GM10266 (cell line): Measurements from ENCODE around the gene CRKL.
"Not testable (repeated sequence)": the region's sequence is repeated elsewhere in the genome, so short reads cannot be mapped to it uniquely, and the experiment has no call there.

Experiments used
- DNase-seq: peaks from one replicate; pipeline ENCODE4 v3.0.0; 2012; ENCODE audit errors: extremely low spot score
- TF ChIP-seq, protein P1 (sequence below): IDR thresholded peaks from 2 replicates; pipeline ENCODE4 v1.5.1; 2012; ENCODE audit warnings: mild to moderate bottlenecking, low read depth; ENCODE audit not compliant: control insufficient read depth, insufficient read depth; ENCODE audit errors: missing control alignments

The CRKL gene

GRCh38 chr22:20930004-20930403 lies 12.8 kb downstream of the CRKL start:
- no peak for DNase-seq
- TF ChIP-seq, protein P1, sequence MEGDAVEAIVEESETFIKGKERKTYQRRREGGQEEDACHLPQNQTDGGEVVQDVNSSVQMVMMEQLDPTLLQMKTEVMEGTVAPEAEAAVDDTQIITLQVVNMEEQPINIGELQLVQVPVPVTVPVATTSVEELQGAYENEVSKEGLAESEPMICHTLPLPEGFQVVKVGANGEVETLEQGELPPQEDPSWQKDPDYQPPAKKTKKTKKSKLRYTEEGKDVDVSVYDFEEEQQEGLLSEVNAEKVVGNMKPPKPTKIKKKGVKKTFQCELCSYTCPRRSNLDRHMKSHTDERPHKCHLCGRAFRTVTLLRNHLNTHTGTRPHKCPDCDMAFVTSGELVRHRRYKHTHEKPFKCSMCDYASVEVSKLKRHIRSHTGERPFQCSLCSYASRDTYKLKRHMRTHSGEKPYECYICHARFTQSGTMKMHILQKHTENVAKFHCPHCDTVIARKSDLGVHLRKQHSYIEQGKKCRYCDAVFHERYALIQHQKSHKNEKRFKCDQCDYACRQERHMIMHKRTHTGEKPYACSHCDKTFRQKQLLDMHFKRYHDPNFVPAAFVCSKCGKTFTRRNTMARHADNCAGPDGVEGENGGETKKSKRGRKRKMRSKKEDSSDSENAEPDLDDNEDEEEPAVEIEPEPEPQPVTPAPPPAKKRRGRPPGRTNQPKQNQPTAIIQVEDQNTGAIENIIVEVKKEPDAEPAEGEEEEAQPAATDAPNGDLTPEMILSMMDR = no peak

DNA sequence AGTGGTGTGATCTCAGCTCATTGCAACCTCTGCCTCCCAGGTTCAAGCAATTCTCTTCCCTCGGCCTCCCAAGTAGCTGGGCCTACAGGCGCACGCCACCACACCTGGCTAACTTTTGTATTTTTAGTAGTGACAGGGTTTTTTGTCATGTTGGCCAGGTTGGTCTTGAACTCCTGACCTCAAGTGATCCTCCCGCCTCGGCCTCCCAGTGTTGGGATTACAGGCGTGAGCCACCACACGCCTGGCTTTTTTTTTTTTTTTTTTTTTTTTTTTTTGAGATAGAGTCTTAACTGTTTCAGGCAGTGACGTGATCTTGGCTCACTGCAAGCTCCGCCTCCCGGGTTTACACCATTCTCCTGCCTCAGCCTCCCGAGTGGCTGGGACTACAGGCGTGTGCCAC lies 13.2 kb downstream of the CRKL start:
- not testable (repeated sequence) for DNase-seq

DNA sequence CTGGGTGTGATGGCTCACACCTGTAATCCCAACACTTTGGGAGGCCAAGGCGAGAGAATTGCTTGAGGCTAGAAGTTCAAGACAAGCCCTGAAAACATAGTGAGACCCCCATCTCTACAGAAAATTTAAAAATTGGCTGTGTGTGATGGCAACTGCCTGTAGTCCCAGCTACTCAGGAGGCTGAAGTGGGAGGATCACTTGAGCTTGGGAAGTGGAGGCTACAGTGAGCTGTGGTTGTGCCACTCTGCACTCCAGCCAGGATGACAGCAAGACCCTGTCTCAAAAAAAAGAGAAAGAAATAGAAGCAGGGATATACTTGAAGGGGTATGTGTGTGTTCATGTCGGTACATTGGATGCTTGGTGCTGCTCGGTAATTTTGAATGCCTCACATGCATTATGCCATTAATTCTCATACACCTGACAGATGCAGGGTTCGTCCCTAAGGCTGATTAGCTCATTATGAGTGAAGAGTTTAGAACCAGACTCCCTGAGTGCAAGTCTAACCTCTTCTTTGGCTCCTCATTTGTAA lies 14.0 kb downstream of the CRKL start:
- no peak for DNase-seq
- TF ChIP-seq, protein P1 = no peak

DNA sequence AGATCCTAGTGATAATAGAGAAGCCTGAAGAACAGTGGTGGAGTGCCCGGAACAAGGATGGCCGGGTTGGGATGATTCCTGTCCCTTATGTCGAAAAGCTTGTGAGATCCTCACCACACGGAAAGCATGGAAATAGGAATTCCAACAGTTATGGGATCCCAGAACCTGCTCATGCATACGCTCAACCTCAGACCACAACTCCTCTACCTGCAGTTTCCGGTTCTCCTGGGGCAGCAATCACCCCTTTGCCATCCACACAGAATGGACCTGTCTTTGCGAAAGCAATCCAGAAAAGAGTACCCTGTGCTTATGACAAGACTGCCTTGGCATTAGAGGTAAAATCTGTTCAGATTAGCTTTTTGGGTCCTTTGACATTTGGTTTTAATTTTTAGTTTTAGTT lies 16.7 kb downstream of the CRKL start:
- TF ChIP-seq, protein P1 = no peak
- DNase-seq = no peak

- DNase-seq = not testable (repeated sequence)
Measured at GRCh38 chr22:20935049-20935448, 17.8 kb downstream of the CRKL start.

- DNase-seq = not testable (repeated sequence)
Measured at GRCh38 chr22:20935780-20936539, 18.8 kb downstream of the CRKL start.

DNA sequence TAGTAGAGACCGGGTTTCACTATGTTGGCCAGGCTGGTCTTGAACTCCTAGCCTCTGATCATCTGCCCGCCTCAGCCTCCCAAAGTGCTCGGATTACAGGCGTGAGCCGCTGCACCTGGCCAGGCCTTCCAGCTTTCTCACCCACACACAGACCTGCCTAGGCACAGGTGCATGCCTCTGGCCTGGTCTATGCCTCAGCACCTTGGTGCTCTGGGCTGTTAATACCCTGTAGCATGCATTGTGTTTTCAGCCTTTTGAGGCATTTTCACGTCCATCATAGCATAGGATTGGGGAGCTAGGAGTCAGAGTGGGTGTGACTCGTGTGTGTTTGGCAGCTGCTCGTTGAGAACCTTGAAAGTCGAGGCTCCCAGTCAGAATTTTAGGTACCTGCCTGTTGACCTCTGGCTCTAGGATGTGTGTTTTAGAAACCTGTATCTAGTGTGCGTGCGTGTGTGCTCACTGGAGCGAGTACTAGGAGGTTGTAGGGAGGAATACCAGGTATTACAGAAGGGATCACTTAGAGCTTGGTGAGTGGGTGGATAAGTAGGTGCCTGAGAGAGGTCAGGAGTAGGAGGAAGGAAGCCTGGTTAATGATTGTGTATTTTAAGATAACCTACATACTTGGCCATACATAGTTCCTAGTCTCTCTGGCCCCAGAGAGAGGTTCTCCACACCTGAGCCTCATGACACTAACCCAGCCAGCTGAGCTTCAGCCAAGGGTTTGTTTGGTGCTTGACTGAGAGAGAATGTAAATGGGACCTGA lies 20.0 kb downstream of the CRKL start:
- no peak for DNase-seq
- TF ChIP-seq, protein P1 = no peak

GRCh38 chr22:20937794-20938671 lies 20.8 kb downstream of the CRKL start:
- TF ChIP-seq, protein P1 = no peak
- no peak for DNase-seq

DNA sequence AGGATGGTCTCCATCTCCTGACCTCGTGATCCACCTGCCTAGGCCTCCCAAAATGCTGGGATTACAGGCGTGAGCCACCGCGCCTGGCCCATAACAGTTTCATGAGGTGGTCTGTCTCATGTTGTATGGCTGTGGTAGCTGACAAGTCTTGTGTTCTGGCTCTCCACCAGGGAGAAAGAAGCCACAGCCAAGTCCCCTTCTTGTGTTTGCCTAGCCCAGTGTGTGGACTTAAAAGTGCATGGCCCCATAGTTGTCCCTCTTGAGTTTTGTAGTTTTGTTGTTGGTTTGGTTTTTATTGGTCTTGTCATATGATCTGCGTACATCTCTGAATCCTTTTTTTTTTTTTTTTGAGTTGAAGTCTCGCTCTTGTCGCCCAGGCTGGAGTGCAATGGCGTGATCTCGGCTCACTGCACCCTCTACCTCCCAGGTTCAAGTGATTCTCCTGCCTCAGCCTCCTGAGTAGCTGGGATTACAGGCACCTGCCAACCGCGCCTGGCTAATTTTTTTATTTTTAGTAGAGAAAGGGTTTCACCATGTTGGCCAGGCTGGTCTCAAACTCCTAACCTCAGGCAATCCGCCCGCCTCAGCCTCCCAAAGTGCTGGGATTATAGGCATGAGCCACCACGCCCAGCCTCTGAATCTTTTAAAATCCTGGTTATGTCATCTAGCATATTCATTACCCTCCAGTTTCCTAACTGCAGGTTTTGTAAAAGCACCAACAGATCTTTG lies 22.4 kb downstream of the CRKL start:
- DNase-seq = not testable (repeated sequence)
